Neural progenitor cell (in vitro differentiated cells): ENCODE measurements around the gene TRAF1. TPM values are rescaled to one million over a fixed set of nuclear protein-coding genes. Genes with fewer than 3 reads are reported as not detected.
A peak's percentile ranks its signal among the peaks of the same experiment; 100 is the strongest.

Experiments used
- DNase-seq: peaks from one replicate; pipeline ENCODE4 v3.0.0-alpha.2; 2016; ENCODE audit warnings: low spot score
- H2AFZ ChIP-seq: fragments of 200-600 bp; sonication (generic); replicated peaks from 2 replicates; pipeline ENCODE4 v1.6.1; 2016; ENCODE audit warnings: antibody characterized with exemption
- H3F3A ChIP-seq: fragments of 200-600 bp; sonication (generic); 2 replicates; pipeline ENCODE4 v1.6.1; 2016; ENCODE audit warnings: antibody characterized with exemption, low read depth
- H3K27ac ChIP-seq: fragments of 200-600 bp; sonication (generic); 2 replicates; pipeline ENCODE4 v1.5.1; 2016; ENCODE audit warnings: mild to moderate bottlenecking
- H3K27me3 ChIP-seq: fragments of 200-600 bp; sonication (generic); 2 replicates; pipeline ENCODE4 v1.6.1; 2016; ENCODE audit warnings: mild to moderate bottlenecking, moderate library complexity
- H3K36me3 ChIP-seq: fragments of 200-600 bp; sonication (generic); 2 replicates; pipeline ENCODE4 v1.5.1; 2016
- H3K4me1 ChIP-seq: fragments of 200-600 bp; sonication (generic); 2 replicates; pipeline ENCODE4 v1.6.1; 2016; ENCODE audit warnings: mixed run types
- H3K4me2 ChIP-seq: fragments of 200-600 bp; sonication (generic); 2 replicates; pipeline ENCODE4 v1.6.1; 2016
- H3K4me3 ChIP-seq: fragments of 200-600 bp; sonication (generic); 2 replicates; pipeline ENCODE4 v1.5.1; 2016
- H3K79me2 ChIP-seq: fragments of 200-600 bp; sonication (generic); 2 replicates; pipeline ENCODE4 v1.6.1; 2016; ENCODE audit warnings: low read depth
- H3K9ac ChIP-seq: fragments of 200-600 bp; sonication (generic); 2 replicates; pipeline ENCODE4 v1.6.1; 2016
- H3K9me3 ChIP-seq: fragments of 200-600 bp; sonication (generic); 2 replicates; pipeline ENCODE4 v1.5.1; 2016; ENCODE audit warnings: low read depth
- H4K20me1 ChIP-seq: fragments of 200-600 bp; sonication (generic); 2 replicates; pipeline ENCODE4 v1.6.1; 2016; ENCODE audit warnings: low read depth
- H3K27ac Mint-ChIP-seq: 3 replicates; pipeline ENCODE4 v1.8.0; 2021; ENCODE audit warnings: mixed read lengths
- H3K27me3 Mint-ChIP-seq: 2 replicates; pipeline ENCODE4 v1.8.0; 2022; ENCODE audit warnings: low read depth, mild to moderate bottlenecking, inconsistent platforms, moderate library complexity, mixed read lengths; ENCODE audit not compliant: insufficient read depth
- H3K36me3 Mint-ChIP-seq: 3 replicates; pipeline ENCODE4 v1.8.0; 2021; ENCODE audit warnings: mixed read lengths
- H3K4me1 Mint-ChIP-seq: 3 replicates; pipeline ENCODE4 v1.8.0; 2021; ENCODE audit warnings: mixed read lengths
- H3K4me3 Mint-ChIP-seq: 3 replicates; pipeline ENCODE4 v1.8.0; 2021; ENCODE audit warnings: mild to moderate bottlenecking, moderate library complexity, mixed read lengths
- H3K9me3 Mint-ChIP-seq: 3 replicates; pipeline ENCODE4 v1.8.0; 2020; ENCODE audit warnings: mixed read lengths
- CTCF ChIP-seq: fragments of 200-600 bp; sonication (generic); IDR thresholded peaks from 2 replicates; pipeline ENCODE4 v1.5.1; 2017; ENCODE audit warnings: antibody characterized with exemption, mild to moderate bottlenecking
- EZH2 ChIP-seq: fragments of 200-600 bp; sonication (generic); IDR thresholded peaks from 2 replicates; pipeline ENCODE4 v1.6.1; 2017; ENCODE audit warnings: antibody characterized with exemption, mild to moderate bottlenecking, moderate library complexity
- EZH2phosphoT487 ChIP-seq: fragments of 200-600 bp; sonication (generic); IDR thresholded peaks from 2 replicates; pipeline ENCODE4 v1.6.1; 2017; ENCODE audit warnings: antibody characterized with exemption
- total RNA-seq: library from RNA; depleted of rRNA; stranded (reverse); fragments of >200 nt; gene quantifications from 2 replicates; pipeline ENCODE4 v1.2.3, GENCODE V29; 2015; ENCODE audit warnings: low replicate concordance

The TRAF1 gene
- total RNA-seq, 1 donor from 2014 or later: 3.2 TPM

GRCh38 chr9:120865176-120865575 lies 61.4 kb downstream of the TRAF1 start:
- H3K36me3 Mint-ChIP-seq: peaks cover 13% of the 10 kb centered on the region
- H3K4me1 ChIP-seq: peaks cover 3% of the 10 kb centered on the region
- H3K36me3 ChIP-seq: no peaks in the 10 kb centered on the region
- no peak overlapping the region for H3K4me2 ChIP-seq
- H3K4me3 ChIP-seq: no peak overlapping the region
- no peak for DNase-seq
- no peaks in the 10 kb centered on the region for H3K9me3 ChIP-seq
- H3K27ac Mint-ChIP-seq: no peak overlapping the region
- peaks cover 5% of the 10 kb centered on the region for H3K4me1 Mint-ChIP-seq
- H3K27me3 Mint-ChIP-seq: peaks cover 3% of the 10 kb centered on the region
- no peak overlapping the region for H3K27ac ChIP-seq
- H4K20me1 ChIP-seq: no peaks in the 10 kb centered on the region
- H3K9me3 Mint-ChIP-seq: no peaks in the 10 kb centered on the region
- TF ChIP-seq EZH2phosphoT487 (no peak), EZH2 (no peak), CTCF (no peak)
- no peaks in the 10 kb centered on the region for H3K27me3 ChIP-seq
- no peak overlapping the region for H2AFZ ChIP-seq
- no peaks in the 10 kb centered on the region for H3K79me2 ChIP-seq
- H3K4me3 Mint-ChIP-seq: no peak overlapping the region
- H3K9ac ChIP-seq: no peak overlapping the region
- H3F3A ChIP-seq: peaks cover 10% of the 10 kb centered on the region

GRCh38 chr9:120864719-120865118 lies 61.9 kb downstream of the TRAF1 start:
- Histone ChIP-seq H3K9me3 (no peaks in the 10 kb centered on the region), H3F3A (peaks cover 8% of the 10 kb centered on the region), H4K20me1 (no peaks in the 10 kb centered on the region), H3K4me1 (peaks cover 3% of the 10 kb centered on the region), H3K27ac (no peak overlapping the region), H3K36me3 (no peaks in the 10 kb centered on the region), H3K27me3 (no peaks in the 10 kb centered on the region), H3K4me2 (no peak overlapping the region), H2AFZ (no peak overlapping the region), H3K4me3 (no peak overlapping the region), H3K9ac (no peak overlapping the region), H3K79me2 (no peaks in the 10 kb centered on the region)
- TF ChIP-seq EZH2phosphoT487: no peak
- no peak for TF ChIP-seq EZH2
- TF ChIP-seq CTCF: no peak
- DNase-seq: no peak
- no peaks in the 10 kb centered on the region for H3K9me3 Mint-ChIP-seq
- H3K27me3 Mint-ChIP-seq: peaks cover 3% of the 10 kb centered on the region
- peaks cover 5% of the 10 kb centered on the region for H3K4me1 Mint-ChIP-seq
- peaks cover 16% of the 10 kb centered on the region for H3K36me3 Mint-ChIP-seq
- H3K4me3 Mint-ChIP-seq: no peak overlapping the region
- H3K27ac Mint-ChIP-seq: no peak overlapping the region

GRCh38 chr9:120863833-120864232 lies 62.8 kb downstream of the TRAF1 start:
- Histone ChIP-seq H3K36me3 (no peaks in the 10 kb centered on the region), H3K79me2 (no peaks in the 10 kb centered on the region), H3K27ac (no peak overlapping the region), H2AFZ (no peak overlapping the region), H4K20me1 (no peaks in the 10 kb centered on the region), H3K4me1 (peaks cover 3% of the 10 kb centered on the region), H3K4me3 (no peak overlapping the region), H3F3A (no peaks in the 10 kb centered on the region), H3K4me2 (no peak overlapping the region), H3K9me3 (no peaks in the 10 kb centered on the region), H3K27me3 (no peaks in the 10 kb centered on the region), H3K9ac (no peak overlapping the region)
- peaks cover 3% of the 10 kb centered on the region for H3K27me3 Mint-ChIP-seq
- peaks cover 16% of the 10 kb centered on the region for H3K36me3 Mint-ChIP-seq
- no peak overlapping the region for H3K27ac Mint-ChIP-seq
- TF ChIP-seq CTCF (peak; percentile 9), EZH2phosphoT487 (no peak), EZH2 (no peak)
- no peak for DNase-seq
- no peak overlapping the region for H3K4me3 Mint-ChIP-seq
- peaks cover 5% of the 10 kb centered on the region for H3K4me1 Mint-ChIP-seq
- H3K9me3 Mint-ChIP-seq: no peaks in the 10 kb centered on the region
